GM19035 (cell line): Measurements from ENCODE around the gene PLPPR3.
"Not testable (repeated sequence)": the region's sequence is repeated elsewhere in the genome, so short reads cannot be mapped to it uniquely, and the experiment has no call there.

ENCODE experiments used
- ATAC-seq: cut with Tn5 transposase; IDR thresholded peaks from one replicate; pipeline ENCODE4 v1.9.1; 2021; ENCODE audit not compliant: unreplicated experiment

PLPPR3 gene

GRCh38 chr19:854549-854948 is 32.8 kb upstream of the PLPPR3 start:
- ATAC-seq: no peak

GRCh38 chr19:853614-854220 is 32.0 kb upstream of the PLPPR3 start:
- ATAC-seq: not testable (repeated sequence)

- ATAC-seq: no peak
Measured at GRCh38 chr19:853014-853585, 31.3 kb upstream of the PLPPR3 start.

GRCh38 chr19:852136-853013 is 30.6 kb upstream of the PLPPR3 start, which contains the start of gene ELANE:
TSS of gene ELANE (plus strand) at chr19:852303. CDS start at chr19:852329, 26 bp downstream.
- no peak for ATAC-seq

- ATAC-seq: no peak
Measured at GRCh38 chr19:850979-851335, 29.2 kb upstream of the PLPPR3 start.

GRCh38 chr19:850221-850978 is 28.6 kb upstream of the PLPPR3 start:
- ATAC-seq: no peak

GRCh38 chr19:849195-849594 is 27.4 kb upstream of the PLPPR3 start:
- ATAC-seq: not testable (repeated sequence)

- ATAC-seq: no peak
Measured at GRCh38 chr19:848386-848921, 26.7 kb upstream of the PLPPR3 start.

- ATAC-seq: no peak
Measured at GRCh38 chr19:845707-846521, 24.2 kb upstream of the PLPPR3 start.

- no peak for ATAC-seq
Measured at GRCh38 chr19:844546-844971, 22.8 kb upstream of the PLPPR3 start.

GRCh38 chr19:843836-844545 is 22.2 kb upstream of the PLPPR3 start:
- ATAC-seq: no peak

- no peak for ATAC-seq
Measured at GRCh38 chr19:843180-843835, 21.6 kb upstream of the PLPPR3 start.

- not testable (repeated sequence) for ATAC-seq
Measured at GRCh38 chr19:842802-843179, 21.0 kb upstream of the PLPPR3 start.

GRCh38 chr19:840519-841206 is 18.9 kb upstream of the PLPPR3 start, which contains the start of gene PRTN3:
TSS of gene PRTN3 (plus strand) at chr19:840999. CDS start at chr19:841009, 10 bp downstream.
- no peak for ATAC-seq

- ATAC-seq: no peak
Measured at GRCh38 chr19:835210-835810, 13.6 kb upstream of the PLPPR3 start.

- ATAC-seq: no peak
Measured at GRCh38 chr19:834216-834615, 12.5 kb upstream of the PLPPR3 start.

GRCh38 chr19:831407-832369 is 9.9 kb upstream of the PLPPR3 start:
- no peak for ATAC-seq
